ENCODE measurements around the gene KRT14. TPM values are rescaled to one million over a fixed set of nuclear protein-coding genes. Genes with fewer than 3 reads are reported as not detected.
"Not testable (repeated sequence)": the region's sequence is repeated elsewhere in the genome, so short reads cannot be mapped to it uniquely, and the experiment has no call there.

The KRT14 gene
- total and polyA plus RNA-seq, 2 donors (not counting 3 experiments of a cell fraction or from before 2014, with no cell fraction given) = 0.12 to 0.66 TPM

DNA sequence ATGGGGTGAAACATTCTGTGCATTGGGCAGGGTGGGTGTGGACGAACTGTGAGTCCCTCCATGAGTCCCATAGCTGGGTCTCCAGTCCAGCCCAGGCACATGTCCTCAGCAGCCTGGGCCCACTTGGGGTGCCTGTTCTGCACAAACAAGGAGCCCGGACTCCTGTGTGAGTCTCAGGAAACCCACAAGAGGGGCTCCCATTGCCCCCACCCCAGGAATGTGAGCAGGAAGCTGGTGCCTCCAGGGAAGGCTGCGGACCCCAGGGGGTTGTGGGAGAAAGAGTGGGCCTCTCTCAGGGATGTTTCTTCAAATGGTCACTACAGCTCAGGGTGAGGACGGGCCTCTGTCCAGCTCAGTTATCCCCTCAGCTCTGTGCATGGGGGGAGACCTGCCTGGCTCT is 29.8 kb upstream of the KRT14 start:
- H3K4me1 ChIP-seq (ENCODE audit: control insufficient read depth, extremely low read depth, insufficient read depth, low read length); H2AFZ ChIP-seq (ENCODE audit: low read depth, low read length); H3K27me3 ChIP-seq (ENCODE audit: control insufficient read depth in 2 of 2, insufficient read depth in 2 of 2, low read length in 2 of 2); DNase-seq (ENCODE audit: low read depth, low spot score); CTCF ChIA-PET; H3K4me3 ChIP-seq (replicated peaks in 1 of 3; ENCODE audit: insufficient read depth in 1 of 3, low read depth in 1 of 3, low read length in 3 of 3); H3K4me2 ChIP-seq (ENCODE audit: insufficient read depth, low read length); H4K20me1 ChIP-seq (replicated peaks; ENCODE audit: control insufficient read depth, extremely low read depth, insufficient read depth, low read length); POLR2A ChIA-PET; H3K9me3 ChIP-seq (replicated peaks; ENCODE audit: control insufficient read depth, insufficient read depth, low read length); intact Hi-C loops (cut with micrococcal nuclease); H3K79me2 ChIP-seq (ENCODE audit: control insufficient read depth, insufficient read depth, low read length); BruUV-seq (replicated peaks); H3K36me3 ChIP-seq (ENCODE audit: control insufficient read depth in 2 of 2, extremely low read depth in 1 of 2, insufficient read depth in 2 of 2, low read length in 2 of 2); dilution Hi-C loops (cut with MboI; ENCODE audit: extremely low pct_ligation_motif_present, low sequenced_read_pairs); FAIRE-seq; H3K27ac ChIP-seq (ENCODE audit: insufficient read depth, low read depth, low read length); H3K9ac ChIP-seq (replicated peaks; ENCODE audit: extremely low read depth, insufficient read depth, low read length); H3K9me1 ChIP-seq (replicated peaks; ENCODE audit: control insufficient read depth, extremely low read depth, insufficient read depth, low read length): not testable (repeated sequence)

DNA sequence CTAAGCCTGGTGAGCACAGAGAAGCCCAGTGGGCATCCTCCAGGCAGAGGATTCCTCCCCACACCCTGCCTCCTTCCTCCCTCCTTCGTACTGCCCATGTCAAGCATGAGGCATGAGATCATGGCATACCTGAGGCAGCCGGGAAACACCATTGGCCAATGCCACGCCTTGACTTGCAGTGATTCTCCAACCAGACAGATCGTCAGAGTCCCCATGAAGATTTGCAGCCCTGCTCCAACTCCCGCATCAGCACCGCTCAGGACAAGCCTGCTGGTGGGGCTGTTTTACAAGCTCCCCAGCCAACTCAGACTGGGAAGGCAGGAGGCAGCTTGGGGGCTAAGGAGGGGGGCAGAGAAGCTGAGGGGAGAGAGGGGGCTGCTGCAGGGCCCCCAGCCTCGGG is 28.8 kb upstream of the KRT14 start:
- Histone ChIP-seq H2AFZ (ENCODE audit: low read depth, low read length) (no peak overlapping the region), H3K9ac (replicated peaks; ENCODE audit: extremely low read depth, insufficient read depth, low read length) (no peak overlapping the region), H3K9me1 (replicated peaks; ENCODE audit: control insufficient read depth, extremely low read depth, insufficient read depth, low read length) (no peaks in the 10 kb centered on the region), H3K36me3 (ENCODE audit: control insufficient read depth in 2 of 2, extremely low read depth in 1 of 2, insufficient read depth in 2 of 2, low read length in 2 of 2) (no peaks in the 10 kb centered on the region), H3K9me3 (replicated peaks; ENCODE audit: control insufficient read depth, insufficient read depth, low read length) (no peaks in the 10 kb centered on the region), H4K20me1 (replicated peaks; ENCODE audit: control insufficient read depth, extremely low read depth, insufficient read depth, low read length) (no peaks in the 10 kb centered on the region), H3K4me2 (ENCODE audit: insufficient read depth, low read length) (no peak overlapping the region), H3K79me2 (ENCODE audit: control insufficient read depth, insufficient read depth, low read length) (no peaks in the 10 kb centered on the region), H3K27ac (ENCODE audit: insufficient read depth, low read depth, low read length) (no peak overlapping the region), H3K4me3 (replicated peaks in 1 of 3; ENCODE audit: insufficient read depth in 1 of 3, low read depth in 1 of 3, low read length in 3 of 3) (no peak overlapping the region), H3K27me3 (ENCODE audit: control insufficient read depth in 2 of 2, insufficient read depth in 2 of 2, low read length in 2 of 2) (no peaks in the 10 kb centered on the region), H3K4me1 (ENCODE audit: control insufficient read depth, extremely low read depth, insufficient read depth, low read length) (no peaks in the 10 kb centered on the region)
- intact Hi-C loops (cut with micrococcal nuclease) (no loop called here), dilution Hi-C loops (cut with MboI; ENCODE audit: extremely low pct_ligation_motif_present, low sequenced_read_pairs) (no loop called here)
- no TSS peak for BruUV-seq (replicated peaks)
- POLR2A ChIA-PET = no interaction called here
- no peak for DNase-seq (ENCODE audit: low read depth, low spot score)
- FAIRE-seq = no peak
- TF ChIP-seq, protein P1, sequence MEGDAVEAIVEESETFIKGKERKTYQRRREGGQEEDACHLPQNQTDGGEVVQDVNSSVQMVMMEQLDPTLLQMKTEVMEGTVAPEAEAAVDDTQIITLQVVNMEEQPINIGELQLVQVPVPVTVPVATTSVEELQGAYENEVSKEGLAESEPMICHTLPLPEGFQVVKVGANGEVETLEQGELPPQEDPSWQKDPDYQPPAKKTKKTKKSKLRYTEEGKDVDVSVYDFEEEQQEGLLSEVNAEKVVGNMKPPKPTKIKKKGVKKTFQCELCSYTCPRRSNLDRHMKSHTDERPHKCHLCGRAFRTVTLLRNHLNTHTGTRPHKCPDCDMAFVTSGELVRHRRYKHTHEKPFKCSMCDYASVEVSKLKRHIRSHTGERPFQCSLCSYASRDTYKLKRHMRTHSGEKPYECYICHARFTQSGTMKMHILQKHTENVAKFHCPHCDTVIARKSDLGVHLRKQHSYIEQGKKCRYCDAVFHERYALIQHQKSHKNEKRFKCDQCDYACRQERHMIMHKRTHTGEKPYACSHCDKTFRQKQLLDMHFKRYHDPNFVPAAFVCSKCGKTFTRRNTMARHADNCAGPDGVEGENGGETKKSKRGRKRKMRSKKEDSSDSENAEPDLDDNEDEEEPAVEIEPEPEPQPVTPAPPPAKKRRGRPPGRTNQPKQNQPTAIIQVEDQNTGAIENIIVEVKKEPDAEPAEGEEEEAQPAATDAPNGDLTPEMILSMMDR (IDR thresholded peaks at IDR 0.05; ENCODE audit: extremely low read depth in 1 of 2, insufficient read depth in 1 of 2, low read depth in 1 of 2, low read length in 2 of 2) = no peak
- TF ChIP-seq GATA2 (IDR thresholded peaks at IDR 0.05; ENCODE audit: insufficient read depth, insufficient read length, low read depth, low read length) (no peak), EZH2 (IDR thresholded peaks at IDR 0.05; ENCODE audit: borderline replicate concordance, low read depth, low read length, severe bottlenecking) (no peak), JUN (IDR thresholded peaks at IDR 0.05; ENCODE audit: borderline replicate concordance, insufficient read depth, insufficient read length, low read depth) (no peak), POLR2A (IDR thresholded peaks at IDR 0.05; ENCODE audit: low read depth, low read length) (no peak), POLR2AphosphoS5 (IDR thresholded peaks at IDR 0.05; ENCODE audit: insufficient read depth, low read depth, low read length) (no peak), MYC (IDR thresholded peaks at IDR 0.05; ENCODE audit: low read depth, low read length) (no peak), FOS (IDR thresholded peaks at IDR 0.05; ENCODE audit: borderline replicate concordance, insufficient read depth, low read length) (no peak)
- TF ChIP-seq, protein P2, sequence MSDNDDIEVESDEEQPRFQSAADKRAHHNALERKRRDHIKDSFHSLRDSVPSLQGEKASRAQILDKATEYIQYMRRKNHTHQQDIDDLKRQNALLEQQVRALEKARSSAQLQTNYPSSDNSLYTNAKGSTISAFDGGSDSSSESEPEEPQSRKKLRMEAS (IDR thresholded peaks at IDR 0.05; ENCODE audit: insufficient read depth, insufficient read length) = no peak
- CTCF ChIA-PET = no interaction called here

DNA sequence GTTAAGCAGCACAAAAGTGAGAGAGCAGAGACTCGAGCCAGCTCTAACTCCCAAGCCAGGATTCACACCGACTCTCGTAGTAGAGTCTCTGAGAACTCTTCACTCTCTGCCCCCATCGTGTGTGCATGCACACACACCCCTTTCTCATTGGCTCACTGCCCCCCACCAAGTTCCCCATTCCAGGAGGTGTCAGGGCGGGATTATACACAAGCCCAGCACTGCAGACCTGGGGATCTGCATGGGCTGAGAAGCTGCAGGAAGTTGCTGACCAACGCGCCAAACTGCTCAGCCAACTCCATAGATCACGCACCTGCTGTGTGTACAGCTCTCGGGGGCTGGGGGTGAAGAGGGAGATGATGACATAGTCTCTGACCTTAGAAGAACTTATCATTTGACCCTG is 28.1 kb upstream of the KRT14 start:
- H3K79me2 ChIP-seq (ENCODE audit: control insufficient read depth, insufficient read depth, low read length); dilution Hi-C loops (cut with MboI; ENCODE audit: extremely low pct_ligation_motif_present, low sequenced_read_pairs); H3K9me1 ChIP-seq (replicated peaks; ENCODE audit: control insufficient read depth, extremely low read depth, insufficient read depth, low read length); intact Hi-C loops (cut with micrococcal nuclease); H4K20me1 ChIP-seq (replicated peaks; ENCODE audit: control insufficient read depth, extremely low read depth, insufficient read depth, low read length); H3K4me2 ChIP-seq (ENCODE audit: insufficient read depth, low read length); POLR2A ChIA-PET; FAIRE-seq; H3K4me3 ChIP-seq (replicated peaks in 1 of 3; ENCODE audit: insufficient read depth in 1 of 3, low read depth in 1 of 3, low read length in 3 of 3); BruUV-seq (replicated peaks); H3K4me1 ChIP-seq (ENCODE audit: control insufficient read depth, extremely low read depth, insufficient read depth, low read length); H3K36me3 ChIP-seq (ENCODE audit: control insufficient read depth in 2 of 2, extremely low read depth in 1 of 2, insufficient read depth in 2 of 2, low read length in 2 of 2); CTCF ChIA-PET; H3K9me3 ChIP-seq (replicated peaks; ENCODE audit: control insufficient read depth, insufficient read depth, low read length); H3K27me3 ChIP-seq (ENCODE audit: control insufficient read depth in 2 of 2, insufficient read depth in 2 of 2, low read length in 2 of 2); DNase-seq (ENCODE audit: low read depth, low spot score); H2AFZ ChIP-seq (ENCODE audit: low read depth, low read length); H3K9ac ChIP-seq (replicated peaks; ENCODE audit: extremely low read depth, insufficient read depth, low read length); H3K27ac ChIP-seq (ENCODE audit: insufficient read depth, low read depth, low read length): not testable (repeated sequence)

All from endothelial cell of umbilical vein (primary cell).